Measurements from ENCODE around the gene PEMT.

PEMT gene

DNA sequence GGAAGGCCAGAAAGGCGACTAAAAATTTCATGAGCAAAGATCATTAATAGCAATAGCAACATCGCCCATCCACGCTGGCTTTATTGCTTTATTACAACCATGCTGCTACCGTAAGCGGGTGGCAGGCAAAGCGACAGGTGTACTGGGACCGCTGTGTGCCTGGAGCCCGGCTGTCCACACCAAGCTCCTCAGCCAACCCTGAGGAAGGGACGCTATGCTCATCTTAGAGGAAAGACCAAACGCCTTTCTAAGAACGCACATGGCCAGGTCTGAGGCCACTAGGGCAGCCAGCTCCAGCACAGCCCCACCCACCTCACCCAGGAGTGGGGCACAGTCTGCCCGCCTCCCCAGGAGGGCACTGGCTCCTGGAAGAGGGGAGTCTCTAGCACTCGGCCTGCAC is 28.0 kb downstream of the PEMT start:
- H3K36me3 ChIP-seq (ENCODE audit: low read depth), result no peaks in the 10 kb centered on the region
- peaks cover 15% of the 10 kb centered on the region for H3K4me1 ChIP-seq (ENCODE audit: insufficient read depth, poor library complexity, severe bottlenecking)
- H3K9me3 ChIP-seq (ENCODE audit: severe bottlenecking), result no peaks in the 10 kb centered on the region
- no peak overlapping the region for H3K27ac ChIP-seq (ENCODE audit: poor library complexity, severe bottlenecking)
- no peak for DNase-seq (ENCODE audit: low spot score)
- no peak for ATAC-seq (ENCODE audit: low read depth)
- H3K27me3 ChIP-seq (ENCODE audit: insufficient read depth, poor library complexity, severe bottlenecking), result no peaks in the 10 kb centered on the region
- no peak for TF ChIP-seq CTCF (IDR thresholded peaks at IDR 0.05; ENCODE audit: poor library complexity, severe bottlenecking)
- H3K4me3 ChIP-seq (ENCODE audit: severe bottlenecking), result no peak overlapping the region

DNA sequence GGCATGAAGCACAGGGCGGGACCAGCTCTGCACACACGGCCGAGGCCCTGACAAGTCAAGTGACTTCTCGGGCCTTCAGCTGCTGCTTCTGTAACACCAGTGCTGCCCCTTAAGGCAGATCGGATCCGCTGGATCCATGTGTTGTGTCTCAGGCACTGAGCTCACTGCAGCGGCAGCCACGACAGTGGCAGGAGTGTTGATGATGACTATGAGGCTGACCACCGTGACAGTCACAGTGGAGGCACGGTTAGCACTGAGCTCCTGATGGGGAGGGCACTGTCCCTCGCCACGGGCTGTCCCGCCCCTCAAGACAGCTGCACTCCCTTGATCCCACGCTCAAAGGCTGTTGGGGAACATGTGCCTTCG is 29.4 kb downstream of the PEMT start:
- peak overlapping the region; percentile 39 for H3K27ac ChIP-seq (ENCODE audit: poor library complexity, severe bottlenecking)
- no peak overlapping the region for H3K4me3 ChIP-seq (ENCODE audit: severe bottlenecking)
- no peaks in the 10 kb centered on the region for H3K9me3 ChIP-seq (ENCODE audit: severe bottlenecking)
- ATAC-seq (ENCODE audit: low read depth) (no peak), DNase-seq (ENCODE audit: low spot score) (no peak)
- H3K36me3 ChIP-seq (ENCODE audit: low read depth), result no peaks in the 10 kb centered on the region
- no peak for TF ChIP-seq CTCF (IDR thresholded peaks at IDR 0.05; ENCODE audit: poor library complexity, severe bottlenecking)
- no peaks in the 10 kb centered on the region for H3K27me3 ChIP-seq (ENCODE audit: insufficient read depth, poor library complexity, severe bottlenecking)
- peaks cover 15% of the 10 kb centered on the region for H3K4me1 ChIP-seq (ENCODE audit: insufficient read depth, poor library complexity, severe bottlenecking)

GRCh38 chr17:17561408-17562145 is 29.9 kb downstream of the PEMT start:
- Histone ChIP-seq H3K4me1 (ENCODE audit: insufficient read depth, poor library complexity, severe bottlenecking) (peaks cover 15% of the 10 kb centered on the region), H3K9me3 (ENCODE audit: severe bottlenecking) (no peaks in the 10 kb centered on the region), H3K36me3 (ENCODE audit: low read depth) (no peaks in the 10 kb centered on the region), H3K27me3 (ENCODE audit: insufficient read depth, poor library complexity, severe bottlenecking) (no peaks in the 10 kb centered on the region), H3K4me3 (ENCODE audit: severe bottlenecking) (no peak overlapping the region), H3K27ac (ENCODE audit: poor library complexity, severe bottlenecking) (peak overlapping the region; percentile 39)
- DNase-seq (ENCODE audit: low spot score) (no peak), ATAC-seq (ENCODE audit: low read depth) (peak; percentile 75)
- no peak for TF ChIP-seq CTCF (IDR thresholded peaks at IDR 0.05; ENCODE audit: poor library complexity, severe bottlenecking)

DNA sequence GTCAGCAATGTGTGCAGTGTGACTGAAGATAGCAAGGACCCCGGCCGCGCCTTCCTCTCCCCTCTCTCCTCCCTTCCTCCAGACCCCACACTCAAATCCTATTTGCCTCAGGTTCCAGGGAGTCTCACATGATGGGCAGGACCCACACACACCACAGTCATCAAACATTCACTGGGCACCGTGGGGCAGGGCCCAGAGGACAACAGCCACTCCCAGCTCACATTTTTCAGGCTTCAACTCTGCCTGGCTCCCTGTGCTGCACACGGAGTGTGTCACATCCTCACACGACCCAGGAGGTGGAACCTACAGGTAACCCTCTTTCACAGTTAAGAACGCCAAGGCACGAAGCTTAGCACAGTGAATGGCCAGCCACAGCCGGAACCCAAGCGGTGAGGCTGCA is 30.5 kb downstream of the PEMT start:
- DNase-seq (ENCODE audit: low spot score) (no peak), ATAC-seq (ENCODE audit: low read depth) (no peak)
- peaks cover 15% of the 10 kb centered on the region for H3K4me1 ChIP-seq (ENCODE audit: insufficient read depth, poor library complexity, severe bottlenecking)
- no peak overlapping the region for H3K4me3 ChIP-seq (ENCODE audit: severe bottlenecking)
- no peak for TF ChIP-seq CTCF (IDR thresholded peaks at IDR 0.05; ENCODE audit: poor library complexity, severe bottlenecking)
- no peaks in the 10 kb centered on the region for H3K9me3 ChIP-seq (ENCODE audit: severe bottlenecking)
- H3K27me3 ChIP-seq (ENCODE audit: insufficient read depth, poor library complexity, severe bottlenecking), result no peaks in the 10 kb centered on the region
- peak overlapping the region; percentile 39 for H3K27ac ChIP-seq (ENCODE audit: poor library complexity, severe bottlenecking)
- H3K36me3 ChIP-seq (ENCODE audit: low read depth), result no peaks in the 10 kb centered on the region

DNA sequence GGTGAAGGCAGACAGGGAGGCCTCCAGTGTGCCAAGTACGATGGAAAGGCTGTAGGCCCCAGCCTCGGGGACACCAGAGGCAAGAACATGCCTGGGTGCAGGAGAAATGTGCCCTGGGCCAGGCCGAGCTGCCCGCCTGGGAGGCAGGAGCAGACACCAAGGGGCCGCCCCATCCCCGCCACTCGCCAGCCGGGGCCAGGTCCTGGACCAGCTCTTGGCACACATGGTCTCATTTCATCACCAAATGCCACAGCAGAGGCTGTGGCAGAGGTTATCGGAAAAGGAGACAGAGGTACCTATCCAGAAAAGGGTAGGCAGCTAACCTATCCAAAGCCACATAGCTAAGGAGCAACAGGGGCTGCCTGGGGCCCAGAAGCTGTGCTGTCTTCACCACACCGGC is 31.3 kb downstream of the PEMT start:
- Histone ChIP-seq H3K4me3 (ENCODE audit: severe bottlenecking) (no peak overlapping the region), H3K27ac (ENCODE audit: poor library complexity, severe bottlenecking) (no peak overlapping the region), H3K4me1 (ENCODE audit: insufficient read depth, poor library complexity, severe bottlenecking) (peaks cover 15% of the 10 kb centered on the region), H3K36me3 (ENCODE audit: low read depth) (no peaks in the 10 kb centered on the region), H3K27me3 (ENCODE audit: insufficient read depth, poor library complexity, severe bottlenecking) (no peaks in the 10 kb centered on the region), H3K9me3 (ENCODE audit: severe bottlenecking) (no peaks in the 10 kb centered on the region)
- ATAC-seq (ENCODE audit: low read depth) (no peak), DNase-seq (ENCODE audit: low spot score) (no peak)
- no peak for TF ChIP-seq CTCF (IDR thresholded peaks at IDR 0.05; ENCODE audit: poor library complexity, severe bottlenecking)

Data from RWPE2 (cell line).